EL (cell line): ENCODE data around the gene C5orf63.
A peak's percentile ranks its signal among the peaks of the same experiment; 100 is the strongest.
"Not testable (repeated sequence)": the region's sequence is repeated elsewhere in the genome, so short reads cannot be mapped to it uniquely, and the experiment has no call there.

Source experiments
- DNase-seq: peaks from one replicate; pipeline ENCODE4 v3.0.0-alpha.2; 2016

The C5orf63 gene

DNA sequence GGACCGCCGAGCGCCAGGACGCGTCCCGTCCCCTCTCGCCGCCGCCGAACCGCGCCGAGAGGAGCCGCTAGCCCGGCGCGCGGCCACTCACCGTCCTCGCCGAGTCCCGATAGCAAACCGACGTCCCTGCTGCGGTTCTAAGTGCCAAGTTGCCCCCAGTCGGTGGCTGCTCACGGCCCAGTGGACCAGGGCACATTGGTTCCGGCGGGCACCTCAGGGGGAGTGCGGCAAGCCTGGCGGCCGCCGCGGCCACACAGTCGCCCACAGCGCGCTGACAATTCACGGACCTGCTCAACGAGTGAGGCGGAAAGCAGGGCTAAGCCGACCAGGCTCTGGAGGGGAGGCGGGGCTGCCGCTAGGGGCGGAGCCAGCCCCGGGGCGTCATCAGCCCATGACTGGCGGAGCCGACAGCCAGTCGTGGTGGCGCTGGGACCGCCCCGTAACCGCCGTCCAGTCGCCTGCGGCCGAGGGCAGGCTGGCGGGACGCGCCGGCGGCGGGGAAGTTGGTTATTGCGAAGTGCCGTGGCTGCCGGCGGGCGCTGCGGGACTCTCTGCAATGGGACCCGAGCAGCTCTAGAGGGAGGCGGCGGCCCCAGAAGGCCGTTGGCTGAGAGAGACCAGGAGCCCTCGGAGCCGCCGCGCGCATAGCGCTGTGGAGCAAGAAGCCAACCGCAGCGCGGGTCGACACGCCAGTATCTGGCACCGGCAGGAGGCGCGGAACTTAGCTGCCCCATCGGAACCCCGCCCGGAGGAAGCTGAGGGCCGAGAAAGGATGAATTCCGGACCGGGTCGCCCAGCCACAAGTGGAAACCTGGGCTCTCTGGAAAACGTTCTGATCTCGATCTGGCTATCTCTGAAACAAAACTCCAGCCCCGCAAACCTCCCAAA lies 42.8 kb downstream of the C5orf63 start, which contains the start of gene MARCHF3:
MARCHF3 (minus strand) TSS at position 300 of the 888 bp plus-strand sequence. CDS start 112,387 bp downstream, outside the sequence.
- DNase-seq, result peak; percentile 97

GRCh38 chr5:127029581-127030258 lies 43.6 kb downstream of the C5orf63 start:
- peak; percentile 78 for DNase-seq

GRCh38 chr5:127028822-127029457 lies 44.4 kb downstream of the C5orf63 start:
- peak; percentile 81 for DNase-seq

- DNase-seq, result no peak
Measured at GRCh38 chr5:127027539-127027938, 45.8 kb downstream of the C5orf63 start.

GRCh38 chr5:127026166-127026565 lies 47.1 kb downstream of the C5orf63 start:
- DNase-seq, result no peak

GRCh38 chr5:127025467-127025866 lies 47.8 kb downstream of the C5orf63 start:
- DNase-seq, result no peak

DNA sequence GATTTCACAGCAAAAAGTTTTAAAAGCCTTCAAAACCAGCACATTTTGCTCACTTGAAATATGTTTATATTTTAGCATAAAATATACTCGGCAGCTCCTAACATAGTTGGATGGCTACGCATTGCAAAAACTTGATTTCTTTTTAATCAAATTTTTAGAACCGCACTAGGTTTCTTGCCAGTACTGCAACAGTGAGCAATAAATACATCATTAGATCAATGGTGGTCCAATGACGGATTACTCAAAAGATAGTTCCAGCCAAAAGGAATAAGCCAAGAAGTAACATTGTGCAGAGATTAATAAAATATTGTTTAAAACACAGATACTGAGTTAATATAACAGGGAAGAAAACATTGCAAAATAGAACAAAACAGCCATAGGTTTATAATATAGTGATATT lies 48.5 kb downstream of the C5orf63 start:
- no peak for DNase-seq

DNA sequence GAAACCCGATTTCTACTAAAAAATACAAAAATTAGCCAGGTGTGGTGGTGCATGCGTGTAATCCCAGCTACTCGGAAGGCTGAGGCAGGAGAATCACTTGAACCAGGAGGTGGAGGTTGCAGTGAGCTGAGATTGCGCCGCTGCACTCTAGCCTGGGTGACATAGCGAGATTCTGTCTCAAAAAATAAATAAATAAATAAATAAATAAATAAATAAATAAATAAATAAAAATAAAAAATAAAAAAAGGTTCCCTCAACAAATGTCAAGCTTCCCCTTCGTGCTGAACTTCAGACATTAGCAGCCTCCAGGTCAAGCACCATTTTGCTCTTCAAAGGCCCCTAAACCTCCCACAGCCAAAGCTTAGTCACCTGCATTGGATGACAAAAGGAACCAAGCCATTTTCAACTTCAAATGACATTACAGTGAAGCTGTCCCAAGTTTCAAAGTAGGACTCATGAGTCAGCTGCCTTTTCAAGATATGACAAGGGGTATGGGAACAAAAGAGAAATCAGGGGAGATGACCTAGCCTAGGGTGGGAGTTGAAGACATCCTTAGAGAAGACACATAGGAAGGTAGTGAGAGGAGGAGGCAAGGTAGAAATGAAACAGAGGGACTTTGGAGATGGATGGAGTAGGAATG lies 49.6 kb downstream of the C5orf63 start:
- DNase-seq, result not testable (repeated sequence)

GRCh38 chr5:127022846-127023245 lies 50.5 kb downstream of the C5orf63 start:
- no peak for DNase-seq

DNA sequence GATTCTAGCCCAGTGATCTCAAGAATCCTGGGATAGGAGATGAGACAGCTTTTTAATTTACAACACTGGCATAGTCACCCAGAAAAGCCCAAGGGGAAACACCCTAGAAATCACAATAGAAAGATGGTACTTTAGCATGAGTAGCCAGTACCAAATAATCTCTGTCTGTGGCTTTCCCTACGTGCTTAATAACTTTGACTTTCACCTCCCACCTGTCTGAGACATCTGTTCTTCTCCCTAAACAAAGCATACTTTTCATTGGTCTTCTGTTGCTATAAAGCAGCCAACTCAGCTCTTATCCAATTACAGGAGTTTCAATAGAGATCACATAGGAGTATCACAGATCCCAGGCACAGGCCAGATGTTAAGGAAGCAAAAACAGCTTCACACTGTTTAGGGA lies 53.4 kb downstream of the C5orf63 start:
- DNase-seq, result no peak

- not testable (repeated sequence) for DNase-seq
Measured at GRCh38 chr5:127016722-127017121, 56.6 kb downstream of the C5orf63 start.

GRCh38 chr5:127015716-127016115 lies 57.6 kb downstream of the C5orf63 start:
- DNase-seq, result no peak

- no peak for DNase-seq
Measured at GRCh38 chr5:127014573-127014972, 58.7 kb downstream of the C5orf63 start.

GRCh38 chr5:127013407-127013806 lies 59.9 kb downstream of the C5orf63 start:
- peak; percentile 29 for DNase-seq

DNA sequence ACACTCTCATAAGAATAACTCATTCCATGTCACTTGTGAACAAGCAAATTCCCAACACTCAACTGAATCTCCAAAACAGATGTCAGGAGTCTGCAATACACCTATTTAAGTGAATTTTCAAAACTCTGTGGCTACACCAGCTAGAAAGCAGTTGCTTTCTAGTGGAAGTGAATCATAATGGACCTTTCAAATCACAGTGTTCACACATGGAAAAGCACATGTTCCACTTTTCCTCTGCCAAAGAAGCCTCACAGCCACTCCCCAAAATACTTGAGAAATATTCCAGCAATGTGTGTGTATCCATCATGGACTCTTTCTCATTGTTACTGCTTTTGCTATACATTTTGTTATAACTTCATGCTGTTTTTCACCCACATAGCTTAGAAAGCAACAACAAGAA lies 60.4 kb downstream of the C5orf63 start:
- peak; percentile 84 for DNase-seq

DNA sequence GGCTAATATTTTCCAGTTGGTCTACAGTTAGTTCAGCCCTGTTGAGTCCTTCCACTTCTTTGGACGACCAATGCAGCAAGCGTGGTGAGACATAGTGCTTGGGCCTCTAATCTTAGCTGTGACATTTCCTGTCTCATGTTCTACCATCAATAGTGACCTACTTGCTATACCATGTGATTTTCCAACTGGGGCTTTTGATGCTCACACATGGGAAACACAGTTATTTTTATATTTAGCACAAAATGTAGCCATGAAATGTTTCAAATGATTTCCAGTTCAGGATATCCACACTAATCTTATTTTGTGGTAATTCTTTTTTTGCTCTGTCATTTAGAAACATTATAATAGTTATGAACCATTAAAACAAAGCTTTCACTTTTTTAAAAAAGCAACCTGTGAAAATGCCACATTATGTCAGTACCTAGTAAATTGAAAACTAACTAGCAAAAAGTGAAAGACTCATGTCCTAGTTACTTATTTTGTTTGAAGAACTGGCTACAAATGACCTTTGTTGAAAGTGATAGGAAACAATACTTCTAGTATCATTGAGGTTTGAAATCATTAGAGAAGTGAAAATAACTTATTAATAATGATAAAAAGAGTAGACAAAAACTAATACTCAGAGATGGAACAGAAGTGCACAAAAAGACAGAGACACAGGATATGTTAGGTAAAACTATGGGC lies 61.2 kb downstream of the C5orf63 start:
- DNase-seq, result no peak

DNA sequence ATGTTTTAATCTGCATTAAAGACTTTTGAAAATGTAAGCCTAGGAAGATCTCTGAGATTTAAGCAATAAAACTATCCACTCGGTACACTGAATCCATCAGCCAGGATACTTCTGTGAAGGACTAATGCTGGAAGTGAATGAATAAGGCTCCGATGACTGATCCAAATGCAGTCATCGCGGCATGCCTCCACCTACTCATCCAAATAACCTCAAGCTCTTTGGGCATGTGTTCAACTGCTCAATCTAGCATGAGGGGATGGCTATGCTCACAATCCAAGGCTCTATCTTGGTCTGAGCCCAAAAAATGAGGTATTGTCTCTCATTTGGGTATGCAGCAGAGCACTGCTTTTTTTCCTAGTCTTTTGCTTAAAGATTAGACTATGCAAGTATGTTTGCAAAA lies 62.1 kb downstream of the C5orf63 start:
- DNase-seq, result peak; percentile 96

DNA sequence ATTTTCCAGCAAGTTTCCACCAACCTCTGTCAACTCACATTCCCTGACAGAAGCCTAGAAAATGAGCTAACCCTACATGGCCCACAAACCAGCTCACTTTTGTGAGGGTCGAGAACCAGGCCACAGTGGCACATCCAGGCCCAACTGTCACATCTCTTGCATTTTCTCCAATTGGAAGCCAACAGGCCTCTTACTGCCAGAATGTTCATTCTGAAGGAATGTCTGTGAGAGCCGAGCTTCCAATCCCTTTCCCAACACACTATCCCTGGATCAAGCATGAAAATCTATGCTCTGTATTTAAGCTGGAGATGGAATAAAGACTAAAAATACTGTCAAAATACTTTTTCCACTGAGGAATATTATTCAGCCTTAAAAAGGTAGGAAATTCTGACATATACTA lies 62.9 kb downstream of the C5orf63 start:
- DNase-seq, result peak; percentile 14

DNA sequence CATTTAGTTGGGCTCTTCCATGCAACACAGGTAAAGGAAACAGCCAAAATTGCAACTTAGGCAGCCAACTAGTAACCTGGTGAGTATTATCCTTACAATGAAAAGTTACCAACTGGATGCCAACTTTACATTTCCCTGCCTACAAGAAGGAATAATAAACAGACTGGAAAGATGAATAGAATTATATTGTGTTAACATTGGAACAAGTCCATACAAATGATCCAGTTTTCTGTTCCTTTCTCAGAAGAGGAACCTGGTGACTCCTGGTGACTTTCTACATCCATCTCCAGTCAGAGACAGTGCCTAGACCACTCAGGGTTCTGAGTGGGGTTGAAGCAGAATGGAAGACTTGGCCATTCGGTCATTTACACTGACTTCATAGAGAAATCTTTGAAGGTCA lies 63.5 kb downstream of the C5orf63 start:
- DNase-seq, result no peak

- DNase-seq, result no peak
Measured at GRCh38 chr5:127008300-127008975, 64.9 kb downstream of the C5orf63 start.

DNA sequence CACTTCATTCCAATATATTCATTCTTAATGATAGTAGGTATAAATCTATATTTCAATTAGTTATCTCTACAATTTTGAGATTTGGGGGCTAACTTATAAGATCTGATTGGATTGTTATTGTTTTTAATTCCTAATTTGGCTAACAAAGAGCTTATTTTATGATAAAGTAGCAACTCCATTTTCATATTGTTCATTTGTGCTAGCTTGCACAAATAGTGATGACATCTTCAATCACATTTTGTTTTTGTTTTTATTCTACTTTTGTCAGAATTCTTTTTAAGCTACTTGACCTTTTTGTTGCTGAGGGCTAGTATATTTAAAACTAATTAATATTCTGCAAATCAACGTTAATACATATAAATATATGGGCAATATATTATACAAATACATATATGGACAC lies 65.8 kb downstream of the C5orf63 start:
- no peak for DNase-seq

DNA sequence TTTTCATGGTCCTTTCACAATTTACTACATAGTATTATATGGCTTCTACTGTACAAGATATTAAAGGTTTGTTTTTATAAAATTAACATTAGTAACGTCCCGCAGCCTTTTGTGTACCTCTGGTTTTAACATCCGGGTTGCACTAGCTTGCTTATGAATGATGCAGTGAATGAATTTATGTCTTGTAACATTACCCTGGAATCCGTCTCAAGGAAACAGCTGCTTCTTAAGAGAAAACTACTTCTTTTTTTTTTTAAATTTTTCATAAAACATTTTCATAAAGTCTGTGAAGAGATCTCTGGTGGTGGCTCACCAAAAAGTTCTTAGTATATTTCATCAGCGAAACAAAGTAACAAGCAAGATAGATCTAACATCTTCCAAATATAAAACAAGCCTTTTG lies 66.6 kb downstream of the C5orf63 start:
- DNase-seq, result no peak
